ENCODE measurements around the gene EBF4. TPM values are rescaled to one million over a fixed set of nuclear protein-coding genes. Genes with fewer than 3 reads are reported as not detected.

The EBF4 gene
- total RNA-seq, 6 experiments from 2014 or later = 2.8 to 16.6 (median 6.2) TPM

DNA sequence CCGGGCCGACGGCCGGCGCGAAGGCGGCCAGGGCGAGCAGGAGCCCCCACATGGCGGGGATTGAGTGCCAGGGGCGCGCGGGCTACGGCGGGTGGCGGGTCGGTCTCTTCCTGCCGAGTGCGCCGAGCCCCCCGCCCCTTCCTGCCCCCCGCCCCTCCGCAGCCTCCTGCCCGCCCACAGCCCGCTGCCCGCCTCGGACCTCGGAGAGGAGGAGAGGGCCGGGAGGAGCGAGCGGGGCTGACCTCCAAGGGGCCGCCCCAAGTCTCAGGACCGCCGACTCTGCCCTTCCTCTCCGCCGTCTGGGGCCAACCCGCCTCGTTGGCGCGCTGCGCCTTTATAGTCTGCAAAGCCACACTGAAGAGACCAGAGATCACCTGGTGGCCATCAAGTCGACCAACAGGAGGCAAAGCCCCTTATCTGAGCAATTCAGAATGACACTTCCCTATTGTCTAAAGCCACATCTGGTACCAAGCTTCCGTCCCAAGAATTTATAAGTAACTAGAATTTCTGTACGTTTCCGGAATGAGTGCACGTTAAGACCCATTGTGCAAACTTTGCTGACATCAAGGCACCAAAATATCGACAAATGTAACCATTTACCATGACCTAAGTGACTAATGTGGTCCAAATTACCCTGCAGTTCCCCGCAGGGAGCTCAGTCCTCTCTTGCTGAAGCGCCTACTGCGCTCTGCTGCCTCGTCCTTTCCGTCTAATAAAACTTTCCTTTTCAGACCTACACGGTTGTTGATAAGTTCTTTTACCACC lies 108.1 kb downstream of the EBF4 start, which contains the start of gene CPXM1:
Gene CPXM1 (minus strand): TSS at position 107 of the 765 bp plus-strand sequence. CDS start 55 bp downstream, at position 52.
- H3K27ac ChIP-seq = no peak within 1 kb of the TSS
- H3K36me3 ChIP-seq = no peaks in the 10 kb centered on the region
- 8% methylated on average over 11 of the region's 52 CpGs for WGBS (ENCODE audit: insufficient coverage, low coverage, low lambda C conversion rate, missing lambda C conversion rate)
- ATAC-seq (no peak), DNase-seq (peak in 1 of 3 donors; percentile 54)
- H3K9me3 ChIP-seq = no peaks in the 10 kb centered on the region
- H3K27me3 ChIP-seq = no peaks in the 10 kb centered on the region
- no peak within 1 kb of the TSS for H3K4me3 ChIP-seq
- no peaks in the 10 kb centered on the region for H3K4me1 ChIP-seq
- intact Hi-C loops (cut with DNase I) = no loop called here
- TF ChIP-seq, protein P1, sequence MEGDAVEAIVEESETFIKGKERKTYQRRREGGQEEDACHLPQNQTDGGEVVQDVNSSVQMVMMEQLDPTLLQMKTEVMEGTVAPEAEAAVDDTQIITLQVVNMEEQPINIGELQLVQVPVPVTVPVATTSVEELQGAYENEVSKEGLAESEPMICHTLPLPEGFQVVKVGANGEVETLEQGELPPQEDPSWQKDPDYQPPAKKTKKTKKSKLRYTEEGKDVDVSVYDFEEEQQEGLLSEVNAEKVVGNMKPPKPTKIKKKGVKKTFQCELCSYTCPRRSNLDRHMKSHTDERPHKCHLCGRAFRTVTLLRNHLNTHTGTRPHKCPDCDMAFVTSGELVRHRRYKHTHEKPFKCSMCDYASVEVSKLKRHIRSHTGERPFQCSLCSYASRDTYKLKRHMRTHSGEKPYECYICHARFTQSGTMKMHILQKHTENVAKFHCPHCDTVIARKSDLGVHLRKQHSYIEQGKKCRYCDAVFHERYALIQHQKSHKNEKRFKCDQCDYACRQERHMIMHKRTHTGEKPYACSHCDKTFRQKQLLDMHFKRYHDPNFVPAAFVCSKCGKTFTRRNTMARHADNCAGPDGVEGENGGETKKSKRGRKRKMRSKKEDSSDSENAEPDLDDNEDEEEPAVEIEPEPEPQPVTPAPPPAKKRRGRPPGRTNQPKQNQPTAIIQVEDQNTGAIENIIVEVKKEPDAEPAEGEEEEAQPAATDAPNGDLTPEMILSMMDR (IDR thresholded peaks at IDR 0.05) = no peak
- no peak for TF ChIP-seq POLR2A (IDR thresholded peaks at IDR 0.05)

DNA sequence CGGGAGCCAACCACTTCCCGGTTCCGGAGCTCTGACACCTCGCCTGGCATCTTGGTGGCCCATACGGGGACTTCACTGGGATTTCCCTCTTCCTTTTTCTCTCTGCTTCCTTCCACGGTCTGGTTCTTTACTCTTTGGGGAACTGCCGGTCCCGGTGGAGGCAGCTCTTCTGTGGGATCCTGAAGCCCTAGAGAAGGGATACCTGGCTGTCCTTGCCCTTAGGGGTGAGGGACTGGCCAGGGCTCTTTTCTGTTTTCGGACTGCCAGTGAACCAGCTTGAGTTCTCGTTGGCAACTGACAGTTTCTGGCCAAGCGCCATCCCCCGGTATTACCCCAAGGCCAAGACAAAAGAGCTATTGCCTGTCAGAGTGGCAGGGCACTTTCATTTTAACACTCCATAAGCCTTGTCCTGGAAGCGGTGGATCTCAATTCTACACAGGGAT lies 108.7 kb downstream of the EBF4 start:
- DNase-seq (peak in 1 of 3 donors; percentile 26), ATAC-seq (no peak)
- Histone ChIP-seq H3K4me1 (no peaks in the 10 kb centered on the region), H3K36me3 (no peaks in the 10 kb centered on the region), H3K27ac (no peak overlapping the region), H3K9me3 (no peaks in the 10 kb centered on the region), H3K4me3 (no peak overlapping the region), H3K27me3 (no peaks in the 10 kb centered on the region)
- WGBS (ENCODE audit: insufficient coverage, low coverage, low lambda C conversion rate, missing lambda C conversion rate) = 12% methylated on average over 13 of the region's 13 CpGs
- TF ChIP-seq POLR2A (IDR thresholded peaks at IDR 0.05) = no peak
- TF ChIP-seq, protein P1 (IDR thresholded peaks at IDR 0.05) = no peak
- intact Hi-C loops (cut with DNase I) = no loop called here

DNA sequence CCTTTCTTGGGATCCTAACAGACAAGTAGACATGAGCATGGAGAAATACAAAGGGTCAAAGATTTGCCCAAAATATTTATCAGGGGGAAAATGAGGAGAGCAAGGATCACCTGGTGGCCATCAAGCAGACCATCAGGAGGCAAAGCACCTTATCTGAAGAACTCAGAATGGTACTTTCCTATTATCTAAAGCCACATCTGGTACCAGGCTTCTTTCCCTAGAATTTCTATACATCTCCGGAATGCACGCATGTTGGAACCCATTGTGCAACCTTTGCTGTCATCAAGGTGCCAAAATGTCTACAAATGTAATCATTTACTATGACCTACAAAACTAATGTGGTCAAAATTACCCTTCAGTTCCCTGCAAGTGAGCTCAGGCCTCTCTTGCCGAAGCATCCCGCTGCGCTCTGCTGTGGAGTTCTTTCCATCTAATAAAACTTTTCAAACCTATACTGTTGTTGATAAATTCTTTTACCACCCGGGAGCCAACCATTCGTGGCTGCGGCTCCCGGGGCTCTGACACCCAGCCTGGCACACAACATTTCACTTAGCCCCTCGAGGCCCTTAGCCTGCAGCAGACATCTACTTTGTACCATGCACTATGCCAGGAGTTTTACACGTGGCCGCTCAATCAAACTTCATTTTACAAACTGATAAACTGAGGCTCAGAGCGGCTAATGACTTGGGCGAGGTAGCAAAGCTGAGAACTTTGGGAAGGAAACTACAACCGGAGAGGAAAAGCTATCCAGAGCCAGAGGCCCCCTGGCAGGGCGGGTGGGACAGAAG lies 111.7 kb downstream of the EBF4 start:
- Histone ChIP-seq H3K4me1 (no peaks in the 10 kb centered on the region), H3K4me3 (no peak overlapping the region), H3K27me3 (no peaks in the 10 kb centered on the region), H3K27ac (no peak overlapping the region), H3K9me3 (no peaks in the 10 kb centered on the region), H3K36me3 (no peaks in the 10 kb centered on the region)
- intact Hi-C loops (cut with DNase I) = no loop called here
- DNase-seq = peak in 1 of 3 donors; percentile 16
- 37% methylated on average over 16 of the region's 16 CpGs for WGBS (ENCODE audit: insufficient coverage, low coverage, low lambda C conversion rate, missing lambda C conversion rate)
- ATAC-seq = no peak
- no peak for TF ChIP-seq POLR2A (IDR thresholded peaks at IDR 0.05)
- TF ChIP-seq, protein P1 (IDR thresholded peaks at IDR 0.05) = no peak

DNA sequence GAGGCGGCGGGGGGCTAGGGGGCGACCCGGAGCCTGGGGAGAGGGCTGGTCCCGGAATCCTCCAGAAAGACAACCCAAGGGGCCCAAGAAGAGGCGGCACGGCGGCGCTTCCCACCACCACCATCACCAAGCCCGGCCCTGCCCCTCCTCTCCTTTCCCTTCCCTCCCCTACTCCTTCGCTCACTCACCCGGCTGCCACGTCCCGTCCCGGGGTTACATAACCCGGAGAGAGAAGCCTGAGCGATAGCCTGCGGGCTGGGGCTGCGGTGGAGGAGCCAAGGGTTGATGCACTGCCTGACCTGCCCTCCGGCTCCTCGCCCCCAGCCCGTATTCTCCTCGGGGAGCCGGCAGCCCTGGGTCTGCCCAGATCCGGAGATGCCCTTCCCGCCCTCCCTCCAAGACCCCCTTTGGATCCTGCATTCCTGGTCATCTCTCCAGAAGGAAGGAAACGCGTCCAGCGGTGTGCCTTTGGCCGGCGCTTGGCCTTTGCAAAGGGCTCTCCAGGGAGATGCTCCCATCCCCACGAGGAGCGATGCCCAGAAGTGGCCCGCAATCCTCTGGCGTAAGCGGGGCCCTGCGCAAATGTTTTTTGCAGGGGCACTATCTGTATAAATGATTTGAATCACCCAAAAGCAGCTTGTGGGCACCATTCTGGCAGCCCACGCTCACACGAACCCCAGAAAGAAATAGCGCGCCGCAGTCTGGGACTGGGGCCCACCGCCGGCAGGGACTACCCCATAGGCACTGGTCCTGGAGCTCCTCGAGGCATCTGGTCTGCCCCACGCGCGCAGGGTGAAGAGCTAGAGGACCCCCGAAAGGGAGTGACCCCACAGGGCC lies 112.5 kb downstream of the EBF4 start:
- intact Hi-C loops (cut with DNase I) = no loop called here
- WGBS (ENCODE audit: insufficient coverage, low coverage, low lambda C conversion rate, missing lambda C conversion rate) = 24% methylated on average over 7 of the region's 49 CpGs

More for the DNA sequence above, 112.5 kb downstream of the EBF4 start:
- Histone ChIP-seq H3K4me3 (no peak overlapping the region), H3K27ac (no peak overlapping the region), H3K9me3 (no peaks in the 10 kb centered on the region), H3K27me3 (no peaks in the 10 kb centered on the region), H3K36me3 (no peaks in the 10 kb centered on the region), H3K4me1 (no peaks in the 10 kb centered on the region)
- peak in 3 of 4 donors; percentile 25 to 35 (median 25) for ATAC-seq
- no peak for TF ChIP-seq POLR2A (IDR thresholded peaks at IDR 0.05)
- TF ChIP-seq, protein P1 (IDR thresholded peaks at IDR 0.05) = no peak
- peak in 2 of 3 donors; percentile 42 to 53 for DNase-seq

All from right lobe of liver (tissue), 6 donors.